Measurements from ENCODE around the gene ORC1. TPM values are rescaled to one million over a fixed set of nuclear protein-coding genes. Genes with fewer than 3 reads are reported as not detected.

ORC1 gene
- total and polyA plus RNA-seq, 12 donors = 0.56 to 3.7 (median 0.88) TPM; not detected in 2

DNA sequence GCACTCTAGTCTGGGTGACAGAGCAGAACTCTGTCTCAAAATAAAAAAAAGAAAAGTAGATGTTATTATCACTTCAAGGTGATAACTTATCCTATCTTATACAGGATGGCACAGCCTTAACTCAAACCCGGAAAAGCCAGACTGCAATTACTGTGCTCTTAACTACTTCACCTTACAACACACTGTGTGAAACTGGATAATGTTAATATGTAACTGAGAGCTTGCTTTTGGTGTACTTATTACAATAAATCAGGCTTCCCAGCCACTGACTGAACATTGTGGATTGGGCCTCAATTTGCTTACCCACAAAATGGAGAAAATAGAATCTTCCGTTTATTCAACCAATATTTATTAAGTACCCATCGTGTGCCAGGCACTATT is 1.4 kb downstream of the ORC1 start:
- H3K4me3 ChIP-seq = no peak overlapping the region
- no peaks in the 10 kb centered on the region for H3K9me3 ChIP-seq (replicated peaks in 1 of 3)
- TF ChIP-seq, protein P1, sequence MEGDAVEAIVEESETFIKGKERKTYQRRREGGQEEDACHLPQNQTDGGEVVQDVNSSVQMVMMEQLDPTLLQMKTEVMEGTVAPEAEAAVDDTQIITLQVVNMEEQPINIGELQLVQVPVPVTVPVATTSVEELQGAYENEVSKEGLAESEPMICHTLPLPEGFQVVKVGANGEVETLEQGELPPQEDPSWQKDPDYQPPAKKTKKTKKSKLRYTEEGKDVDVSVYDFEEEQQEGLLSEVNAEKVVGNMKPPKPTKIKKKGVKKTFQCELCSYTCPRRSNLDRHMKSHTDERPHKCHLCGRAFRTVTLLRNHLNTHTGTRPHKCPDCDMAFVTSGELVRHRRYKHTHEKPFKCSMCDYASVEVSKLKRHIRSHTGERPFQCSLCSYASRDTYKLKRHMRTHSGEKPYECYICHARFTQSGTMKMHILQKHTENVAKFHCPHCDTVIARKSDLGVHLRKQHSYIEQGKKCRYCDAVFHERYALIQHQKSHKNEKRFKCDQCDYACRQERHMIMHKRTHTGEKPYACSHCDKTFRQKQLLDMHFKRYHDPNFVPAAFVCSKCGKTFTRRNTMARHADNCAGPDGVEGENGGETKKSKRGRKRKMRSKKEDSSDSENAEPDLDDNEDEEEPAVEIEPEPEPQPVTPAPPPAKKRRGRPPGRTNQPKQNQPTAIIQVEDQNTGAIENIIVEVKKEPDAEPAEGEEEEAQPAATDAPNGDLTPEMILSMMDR (IDR thresholded peaks at IDR 0.05) = no peak
- no peak for TF ChIP-seq POLR2A (IDR thresholded peaks at IDR 0.05)
- WGBS, 4 donors = 68 to 76% (median 73%) methylated on average over 3 of the region's 3 CpGs
- peaks cover 9 to 22% of the 10 kb centered on the region in 2 donors for H3K4me1 ChIP-seq (replicated peaks in 1 of 2)
- H3K27me3 ChIP-seq = no peaks in the 10 kb centered on the region
- DNase-seq = no peak
- no peak overlapping the region for H3K27ac ChIP-seq
- intact Hi-C loops (cut with DNase I) = loop anchor here in 1 of 2 donors (10.0 kb wide), 1 partner anchor 282 kb away; no protein-coding TSS in a partner anchor
- peaks cover 0 to 3% of the 10 kb centered on the region in 2 donors for H3K36me3 ChIP-seq (replicated peaks in 1 of 2)

DNA sequence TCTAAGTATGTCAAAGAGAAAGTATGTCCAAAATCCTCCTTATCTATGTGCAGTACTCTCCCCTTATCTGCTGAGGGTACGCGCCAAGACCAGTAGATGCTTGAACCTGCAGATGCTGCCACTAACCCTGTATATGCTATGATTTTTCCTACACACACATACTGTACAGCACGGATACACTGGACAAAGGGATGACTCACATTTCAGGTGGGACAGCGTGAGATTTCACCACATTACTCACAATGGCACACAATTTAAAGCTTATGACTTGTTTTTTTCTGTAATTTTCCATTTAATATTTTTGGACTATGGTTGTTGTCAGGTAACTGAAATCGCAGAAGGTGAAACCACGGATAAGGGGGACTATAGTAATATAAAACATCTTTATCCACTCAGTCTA is 4.1 kb downstream of the ORC1 start:
- H3K27me3 ChIP-seq = no peaks in the 10 kb centered on the region
- no peaks in the 10 kb centered on the region for H3K36me3 ChIP-seq (replicated peaks in 1 of 2)
- no peak overlapping the region for H3K27ac ChIP-seq
- TF ChIP-seq, protein P1 (IDR thresholded peaks at IDR 0.05) = no peak
- no peak for TF ChIP-seq POLR2A (IDR thresholded peaks at IDR 0.05)
- peaks cover 2 to 11% of the 10 kb centered on the region in 2 donors for H3K4me1 ChIP-seq (replicated peaks in 1 of 2)
- 95 to 97% (median 97%) methylated on average over 6 of the region's 6 CpGs for WGBS, 4 donors
- H3K9me3 ChIP-seq (replicated peaks in 1 of 3) = no peaks in the 10 kb centered on the region
- no peak overlapping the region for H3K4me3 ChIP-seq
- intact Hi-C loops (cut with DNase I) = loop anchor here in 1 of 2 donors (10.0 kb wide), 1 partner anchor 285 kb away; no protein-coding TSS in a partner anchor
- DNase-seq = no peak

DNA sequence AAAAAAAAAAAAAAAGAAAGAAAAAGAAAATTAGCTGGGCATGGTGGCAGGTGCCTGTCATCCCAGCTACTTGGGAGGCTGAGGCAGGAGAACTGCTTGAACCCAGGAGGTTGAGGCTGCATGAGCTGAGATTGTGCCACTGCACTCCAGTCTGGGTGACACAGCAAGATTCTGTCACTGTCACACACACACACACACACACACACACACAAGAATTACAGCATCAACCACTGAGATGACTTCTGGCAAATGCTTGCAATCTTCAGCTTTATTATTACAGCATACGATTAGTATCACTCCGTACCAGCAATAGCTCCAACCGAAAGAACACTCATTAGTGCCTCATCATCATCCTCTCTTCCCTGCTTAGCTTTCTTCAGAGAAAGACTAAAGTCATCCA is 4.6 kb downstream of the ORC1 start:
- intact Hi-C loops (cut with DNase I) = loop anchor here in 1 of 2 donors (10.0 kb wide), 1 partner anchor 285 kb away; no protein-coding TSS in a partner anchor
- no peak for DNase-seq
- TF ChIP-seq, protein P1 (IDR thresholded peaks at IDR 0.05) = no peak
- no peak for TF ChIP-seq POLR2A (IDR thresholded peaks at IDR 0.05)
- Histone ChIP-seq H3K9me3 (replicated peaks in 1 of 3) (no peaks in the 10 kb centered on the region), H3K4me1 (replicated peaks in 1 of 2) (peaks cover 0 to 9% of the 10 kb centered on the region in 2 donors), H3K36me3 (replicated peaks in 1 of 2) (no peaks in the 10 kb centered on the region), H3K4me3 (no peak overlapping the region), H3K27ac (no peak overlapping the region), H3K27me3 (no peaks in the 10 kb centered on the region)
- 93 to 100% (median 98%) methylated on average over 3 of the region's 3 CpGs for WGBS, 4 donors

DNA sequence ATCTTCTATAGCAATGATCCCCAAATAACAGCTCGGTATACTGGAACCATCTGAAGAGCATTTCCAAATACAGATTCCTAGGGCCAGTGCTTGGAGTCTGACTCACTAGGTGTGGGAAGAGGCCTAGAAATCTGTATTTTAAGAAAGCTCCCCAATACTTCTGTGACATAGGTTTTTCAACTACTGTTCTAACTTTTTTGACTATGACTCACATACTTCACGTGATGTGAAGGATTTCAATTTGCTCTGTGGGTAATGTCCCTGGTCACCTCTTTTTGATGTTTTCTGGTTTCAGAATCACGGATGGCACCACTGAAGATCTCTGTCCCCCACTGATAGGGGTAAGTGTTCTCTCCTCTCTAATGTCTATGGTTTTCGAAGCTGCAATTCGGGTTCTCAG is 11.0 kb downstream of the ORC1 start:
- Histone ChIP-seq H3K27me3 (no peaks in the 10 kb centered on the region), H3K36me3 (replicated peaks in 1 of 2) (no peaks in the 10 kb centered on the region)
- intact Hi-C loops (cut with DNase I) = no loop called here

More for the DNA sequence above, 11.0 kb downstream of the ORC1 start:
- TF ChIP-seq, protein P1 (IDR thresholded peaks at IDR 0.05) = no peak
- no peak for TF ChIP-seq POLR2A (IDR thresholded peaks at IDR 0.05)
- no peak overlapping the region for H3K27ac ChIP-seq
- H3K9me3 ChIP-seq (replicated peaks in 1 of 3) = no peaks in the 10 kb centered on the region
- no peaks in the 10 kb centered on the region for H3K4me1 ChIP-seq (replicated peaks in 1 of 2)
- DNase-seq = no peak
- no peak overlapping the region for H3K4me3 ChIP-seq
- WGBS, 4 donors = 92 to 98% (median 96%) methylated on average over 5 of the region's 5 CpGs
